GM18526 (cell line): ENCODE measurements around the gene TRNAU1AP.

Experiments used
- POLR2A ChIP-seq: IDR thresholded peaks from 3 replicates; pipeline ENCODE4 v1.6.1; 2011; ENCODE audit not compliant: insufficient read length; ENCODE audit errors: extremely low read depth

The TRNAU1AP gene

GRCh38 chr1:28518000-28518744 is 34.7 kb upstream of the TRNAU1AP start:
- TF ChIP-seq POLR2A, result peak; percentile 79

GRCh38 chr1:28518745-28519341 is 34.0 kb upstream of the TRNAU1AP start:
- no peak for TF ChIP-seq POLR2A

- TF ChIP-seq POLR2A, result no peak
Observed at GRCh38 chr1:28519946-28520725, 32.7 kb upstream of the TRNAU1AP start.

DNA sequence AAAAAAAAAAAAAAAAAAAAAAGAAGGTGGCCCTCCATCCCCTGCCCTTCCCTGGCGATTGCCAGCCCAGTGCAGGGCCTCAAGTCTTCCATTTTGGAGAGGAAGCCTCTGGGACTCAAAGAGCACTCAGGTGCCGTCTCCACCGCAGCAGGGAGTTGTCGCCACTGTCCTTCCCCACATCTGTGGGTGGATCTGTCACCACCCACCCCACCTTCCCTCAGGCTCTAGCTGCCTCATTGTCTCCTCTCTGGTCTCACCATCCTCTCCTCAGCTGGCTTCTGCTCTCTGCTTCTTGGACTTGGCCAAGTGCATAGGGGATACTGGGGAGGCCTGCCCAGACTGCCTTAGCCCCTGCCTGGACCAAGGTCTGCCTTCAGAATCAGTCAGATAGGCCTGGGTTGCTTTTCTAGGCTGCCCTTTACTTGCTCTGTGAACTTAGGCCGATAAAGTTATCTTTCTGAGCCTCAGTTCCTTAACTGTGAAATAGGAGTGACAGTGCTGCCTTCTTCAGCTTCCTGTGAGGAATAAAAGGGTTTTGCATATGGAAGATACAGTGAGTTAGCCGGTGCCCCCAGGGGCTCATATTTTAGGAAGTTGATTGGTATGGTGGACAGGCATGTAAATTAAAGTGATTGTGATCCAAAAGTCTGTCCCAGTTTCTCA is 31.3 kb upstream of the TRNAU1AP start:
- no peak for TF ChIP-seq POLR2A

DNA sequence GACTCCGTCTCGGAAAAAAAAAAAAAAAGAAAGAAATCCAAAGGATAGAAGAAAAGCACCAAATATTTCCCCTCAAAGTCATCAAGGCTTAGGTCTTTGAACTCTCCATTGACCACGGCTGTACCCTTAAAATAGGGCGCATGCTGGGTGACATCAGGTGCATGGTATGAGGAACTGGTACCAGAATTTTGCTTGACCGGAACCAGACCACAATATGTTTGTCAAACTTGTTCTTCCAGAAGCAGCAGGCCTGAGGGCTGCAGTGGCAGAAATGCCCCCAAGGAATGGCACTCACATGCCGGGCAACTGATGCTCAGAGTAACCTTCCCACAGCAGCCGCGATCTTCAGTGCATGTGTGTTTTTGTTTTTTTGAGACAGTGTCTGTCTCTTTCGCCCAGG is 26.0 kb upstream of the TRNAU1AP start:
- TF ChIP-seq POLR2A, result no peak

GRCh38 chr1:28530456-28530855 is 22.4 kb upstream of the TRNAU1AP start:
- no peak for TF ChIP-seq POLR2A

- TF ChIP-seq POLR2A, result no peak
Observed at GRCh38 chr1:28534671-28535070, 18.2 kb upstream of the TRNAU1AP start.

DNA sequence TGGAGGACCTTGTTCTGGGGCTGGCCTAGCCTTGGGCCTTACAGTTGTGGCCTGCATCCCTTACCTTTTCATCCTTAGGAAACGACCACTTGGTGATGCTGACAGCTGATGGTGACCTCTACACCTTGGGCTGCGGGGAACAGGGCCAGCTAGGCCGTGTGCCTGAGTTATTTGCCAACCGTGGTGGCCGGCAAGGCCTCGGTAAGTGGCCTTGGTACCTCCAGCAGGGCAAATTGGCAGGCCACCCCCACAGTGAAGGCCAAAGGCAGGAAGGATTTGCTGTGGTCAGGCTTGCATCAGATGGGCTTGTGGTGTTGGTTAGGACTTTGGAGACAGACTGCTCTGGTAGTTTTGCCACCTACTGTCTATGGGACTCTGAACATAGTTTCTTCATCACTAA is 17.7 kb upstream of the TRNAU1AP start:
- no peak for TF ChIP-seq POLR2A

- no peak for TF ChIP-seq POLR2A
Observed at GRCh38 chr1:28537457-28538199, 15.3 kb upstream of the TRNAU1AP start.

DNA sequence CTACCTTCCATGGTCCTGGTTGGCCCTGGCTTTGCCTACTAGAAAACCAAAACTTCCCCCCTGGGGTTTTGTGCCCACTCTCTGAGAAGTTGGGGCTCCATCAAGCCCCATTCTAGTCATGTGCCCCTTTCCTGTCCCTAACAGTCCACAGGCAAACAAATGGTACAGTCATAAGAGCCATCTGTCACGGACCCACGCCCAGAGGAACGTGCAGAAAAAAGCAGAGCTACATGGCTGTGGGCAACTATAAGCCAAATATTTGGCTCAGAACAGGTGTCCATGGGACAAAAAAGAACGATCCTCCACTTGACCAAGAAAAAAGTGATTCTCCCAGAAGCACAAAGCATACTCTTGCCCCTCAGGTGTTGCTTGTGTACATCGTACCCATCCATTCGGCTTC is 14.6 kb upstream of the TRNAU1AP start:
- TF ChIP-seq POLR2A, result no peak

- no peak for TF ChIP-seq POLR2A
Observed at GRCh38 chr1:28540651-28541050, 12.2 kb upstream of the TRNAU1AP start.

DNA sequence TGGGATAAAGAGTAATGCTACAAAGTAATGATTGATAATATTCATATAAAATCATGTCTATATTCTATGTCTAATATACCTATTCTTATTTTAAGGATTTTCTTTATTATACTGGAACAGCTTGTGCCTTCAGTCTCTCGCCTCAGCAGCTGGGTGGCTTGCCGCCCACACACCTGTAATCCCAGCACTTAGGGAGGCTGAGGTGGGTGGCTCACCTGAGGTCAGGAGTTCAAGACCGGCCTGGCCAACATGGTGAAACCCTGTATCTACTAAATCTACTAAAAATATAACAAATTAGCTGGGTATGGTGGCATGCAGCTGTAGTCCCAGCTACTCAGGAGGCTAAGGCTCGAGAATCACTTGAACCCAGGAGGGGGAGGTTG is 7.6 kb upstream of the TRNAU1AP start:
- TF ChIP-seq POLR2A, result no peak

DNA sequence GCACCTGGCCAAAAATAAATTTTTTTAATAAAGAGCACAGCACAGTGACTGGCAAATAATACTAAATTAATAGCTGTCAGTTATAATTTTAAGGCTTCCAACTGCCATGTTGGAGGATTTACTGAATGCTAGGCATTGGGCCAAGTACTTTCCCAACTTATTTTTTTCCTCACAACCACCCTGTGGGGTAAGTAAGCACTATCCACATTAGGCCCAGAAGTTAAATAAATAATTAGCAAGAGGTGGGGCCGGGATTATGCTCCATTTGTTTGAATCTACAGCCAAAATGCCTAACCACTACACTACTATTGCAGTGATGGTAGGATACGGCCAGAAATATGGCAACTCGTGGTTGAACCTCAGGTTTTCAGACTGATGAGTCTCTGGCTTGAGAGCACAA is 4.6 kb upstream of the TRNAU1AP start:
- TF ChIP-seq POLR2A, result no peak

DNA sequence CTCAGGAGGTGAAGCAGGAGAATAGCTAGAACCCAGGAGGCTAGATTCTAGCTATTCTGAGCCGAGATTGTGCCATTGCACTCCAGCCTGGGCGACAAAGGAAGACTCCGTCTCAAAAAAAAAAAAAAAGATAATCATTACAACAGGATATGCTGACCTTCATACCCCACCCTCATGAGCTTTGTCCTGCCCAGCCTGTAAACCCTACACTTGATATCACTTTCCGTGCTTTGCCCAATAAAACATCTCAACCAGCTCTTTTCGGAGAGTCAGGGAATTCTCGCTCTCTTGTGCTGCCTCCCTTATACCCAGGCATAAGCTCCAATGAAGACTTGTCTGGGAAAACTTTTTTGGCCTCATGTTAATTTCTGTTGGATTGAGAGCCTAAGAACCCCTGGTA is 1.5 kb upstream of the TRNAU1AP start:
- no peak for TF ChIP-seq POLR2A

- TF ChIP-seq POLR2A, result no peak
Observed at GRCh38 chr1:28560886-28561285, 8.0 kb downstream of the TRNAU1AP start.
